Osteocyte (in vitro differentiated cells): ENCODE measurements around the gene CDKL1. TPM values are rescaled to one million over a fixed set of nuclear protein-coding genes. Genes with fewer than 3 reads are reported as not detected.

Source experiments
- DNase-seq: peaks from one replicate; pipeline ENCODE4 v3.0.0; 2021; ENCODE audit warnings: mixed read lengths; ENCODE audit not compliant: unreplicated experiment; ENCODE audit errors: extremely low spot score
- H3K27ac Mint-ChIP-seq: one replicate; pipeline ENCODE4 v1.8.0; 2021; ENCODE audit warnings: mild to moderate bottlenecking, mixed read lengths; ENCODE audit not compliant: unreplicated experiment
- H3K27me3 Mint-ChIP-seq: one replicate; pipeline ENCODE4 v1.8.0; 2021; ENCODE audit warnings: mixed read lengths; ENCODE audit not compliant: unreplicated experiment
- H3K36me3 Mint-ChIP-seq: one replicate; pipeline ENCODE4 v1.8.0; 2021; ENCODE audit warnings: mixed read lengths; ENCODE audit not compliant: unreplicated experiment
- H3K4me1 Mint-ChIP-seq: one replicate; pipeline ENCODE4 v1.8.0; 2021; ENCODE audit warnings: mixed read lengths; ENCODE audit not compliant: unreplicated experiment
- H3K4me3 Mint-ChIP-seq: one replicate; pipeline ENCODE4 v1.8.0; 2021; ENCODE audit warnings: mild to moderate bottlenecking, moderate library complexity, mixed read lengths; ENCODE audit not compliant: unreplicated experiment
- H3K9me3 Mint-ChIP-seq: one replicate; pipeline ENCODE4 v1.8.0; 2021; ENCODE audit warnings: mixed read lengths; ENCODE audit not compliant: unreplicated experiment
- total RNA-seq: library from RNA; stranded (reverse); gene quantifications from 2 replicates; pipeline ENCODE4 v1.2.1, GENCODE V29; 2021
- TF ChIP-seq, protein P1 (sequence below): fragments of 200-600 bp; sonication (generic); IDR thresholded peaks from 2 replicates; pipeline ENCODE4 v1.5.0; 2021; ENCODE audit warnings: antibody characterized with exemption, mild to moderate bottlenecking, moderate library complexity

CDKL1 gene
- total RNA-seq, 1 donor from 2014 or later, result 9.0 TPM

- Mint-ChIP-seq H3K27ac (no peak overlapping the region), H3K9me3 (peaks cover 4% of the 10 kb centered on the region), H3K4me3 (no peak overlapping the region), H3K4me1 (peaks cover under 1% of the 10 kb centered on the region), H3K36me3 (peaks cover 16% of the 10 kb centered on the region), H3K27me3 (no peaks in the 10 kb centered on the region)
- DNase-seq, result no peak
- TF ChIP-seq, protein P1, sequence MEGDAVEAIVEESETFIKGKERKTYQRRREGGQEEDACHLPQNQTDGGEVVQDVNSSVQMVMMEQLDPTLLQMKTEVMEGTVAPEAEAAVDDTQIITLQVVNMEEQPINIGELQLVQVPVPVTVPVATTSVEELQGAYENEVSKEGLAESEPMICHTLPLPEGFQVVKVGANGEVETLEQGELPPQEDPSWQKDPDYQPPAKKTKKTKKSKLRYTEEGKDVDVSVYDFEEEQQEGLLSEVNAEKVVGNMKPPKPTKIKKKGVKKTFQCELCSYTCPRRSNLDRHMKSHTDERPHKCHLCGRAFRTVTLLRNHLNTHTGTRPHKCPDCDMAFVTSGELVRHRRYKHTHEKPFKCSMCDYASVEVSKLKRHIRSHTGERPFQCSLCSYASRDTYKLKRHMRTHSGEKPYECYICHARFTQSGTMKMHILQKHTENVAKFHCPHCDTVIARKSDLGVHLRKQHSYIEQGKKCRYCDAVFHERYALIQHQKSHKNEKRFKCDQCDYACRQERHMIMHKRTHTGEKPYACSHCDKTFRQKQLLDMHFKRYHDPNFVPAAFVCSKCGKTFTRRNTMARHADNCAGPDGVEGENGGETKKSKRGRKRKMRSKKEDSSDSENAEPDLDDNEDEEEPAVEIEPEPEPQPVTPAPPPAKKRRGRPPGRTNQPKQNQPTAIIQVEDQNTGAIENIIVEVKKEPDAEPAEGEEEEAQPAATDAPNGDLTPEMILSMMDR, result no peak
These were observed 92.8 kb downstream of the CDKL1 start for GRCh38 chr14:50303744-50304471.

- Mint-ChIP-seq H3K4me3 (no peak overlapping the region), H3K9me3 (peaks cover 8% of the 10 kb centered on the region), H3K36me3 (peaks cover 22% of the 10 kb centered on the region), H3K27me3 (no peaks in the 10 kb centered on the region), H3K4me1 (no peaks in the 10 kb centered on the region), H3K27ac (no peak overlapping the region)
- TF ChIP-seq, protein P1, result no peak
- no peak for DNase-seq
These were observed 94.8 kb downstream of the CDKL1 start for GRCh38 chr14:50301914-50302313.

- peaks cover 21% of the 10 kb centered on the region for H3K36me3 Mint-ChIP-seq
- no peaks in the 10 kb centered on the region for H3K4me1 Mint-ChIP-seq
- TF ChIP-seq, protein P1, result no peak
- H3K27ac Mint-ChIP-seq, result no peak overlapping the region
- H3K4me3 Mint-ChIP-seq, result no peak overlapping the region
- H3K27me3 Mint-ChIP-seq, result no peaks in the 10 kb centered on the region
- DNase-seq, result no peak
- peaks cover 8% of the 10 kb centered on the region for H3K9me3 Mint-ChIP-seq
These were observed 97.1 kb downstream of the CDKL1 start for GRCh38 chr14:50299585-50299984.

GRCh38 chr14:50290306-50290705 lies 106.4 kb downstream of the CDKL1 start:
- Mint-ChIP-seq H3K27ac (no peak overlapping the region), H3K27me3 (no peaks in the 10 kb centered on the region), H3K4me3 (no peak overlapping the region), H3K36me3 (peaks cover 22% of the 10 kb centered on the region), H3K4me1 (no peaks in the 10 kb centered on the region), H3K9me3 (peaks cover 11% of the 10 kb centered on the region)
- no peak for DNase-seq
- TF ChIP-seq, protein P1, result no peak

DNA sequence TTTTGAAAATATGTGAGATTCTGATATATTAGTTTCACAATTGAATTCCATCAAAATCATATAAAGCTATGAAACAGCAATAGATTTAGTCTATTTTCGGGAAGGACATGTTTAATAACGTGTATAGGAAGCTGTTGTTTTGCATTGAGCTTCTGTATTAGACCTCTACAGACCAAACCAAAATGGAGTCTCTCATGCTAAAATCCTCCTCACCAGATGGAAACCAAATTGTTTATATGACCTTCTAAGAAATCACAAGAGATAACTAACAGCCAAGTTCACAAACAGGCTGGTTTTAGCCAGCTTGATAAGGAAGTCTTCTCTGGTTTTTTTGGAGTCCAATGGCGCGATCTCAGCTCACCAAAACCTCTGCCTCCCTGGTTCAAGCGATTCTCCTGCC lies 108.5 kb downstream of the CDKL1 start:
- TF ChIP-seq, protein P1, result no peak
- peaks cover 16% of the 10 kb centered on the region for H3K36me3 Mint-ChIP-seq
- no peak for DNase-seq
- H3K9me3 Mint-ChIP-seq, result peaks cover 11% of the 10 kb centered on the region
- H3K27me3 Mint-ChIP-seq, result no peaks in the 10 kb centered on the region
- no peak overlapping the region for H3K27ac Mint-ChIP-seq
- H3K4me3 Mint-ChIP-seq, result no peak overlapping the region
- no peaks in the 10 kb centered on the region for H3K4me1 Mint-ChIP-seq
